Neural progenitor cell (in vitro differentiated cells): Measurements from ENCODE around the gene CACTIN.

ENCODE experiments used
- EZH2 ChIP-seq: fragments of 200-600 bp; sonication (generic); IDR thresholded peaks from 2 replicates; pipeline ENCODE4 v1.6.1; 2017; ENCODE audit warnings: antibody characterized with exemption, mild to moderate bottlenecking, moderate library complexity
- TF ChIP-seq, protein P1 (sequence below): fragments of 200-600 bp; sonication (generic); IDR thresholded peaks from 2 replicates; pipeline ENCODE4 v1.5.1; 2017; ENCODE audit warnings: antibody characterized with exemption, mild to moderate bottlenecking

DNA sequence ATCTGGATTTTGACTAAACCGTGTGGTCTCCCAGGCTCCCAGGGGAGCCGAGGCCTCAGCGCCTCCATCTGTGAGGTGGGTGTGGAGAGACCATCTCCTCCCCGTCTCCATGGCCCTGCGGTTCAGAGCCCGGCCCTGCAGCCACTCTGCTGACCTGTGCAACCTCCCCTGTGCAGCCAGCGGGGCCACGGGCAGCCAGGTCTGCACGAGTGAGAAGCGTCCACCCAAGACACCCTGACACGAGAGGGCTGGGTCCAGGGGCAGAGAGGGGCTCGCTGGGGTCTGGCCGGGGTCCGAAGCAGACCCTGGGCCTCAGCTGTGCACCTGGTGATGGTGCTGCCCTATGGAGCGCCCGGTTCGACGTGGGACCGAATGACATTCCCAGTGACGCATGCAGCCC, 10.4 kb upstream of the CACTIN start:
- TF ChIP-seq, protein P1, sequence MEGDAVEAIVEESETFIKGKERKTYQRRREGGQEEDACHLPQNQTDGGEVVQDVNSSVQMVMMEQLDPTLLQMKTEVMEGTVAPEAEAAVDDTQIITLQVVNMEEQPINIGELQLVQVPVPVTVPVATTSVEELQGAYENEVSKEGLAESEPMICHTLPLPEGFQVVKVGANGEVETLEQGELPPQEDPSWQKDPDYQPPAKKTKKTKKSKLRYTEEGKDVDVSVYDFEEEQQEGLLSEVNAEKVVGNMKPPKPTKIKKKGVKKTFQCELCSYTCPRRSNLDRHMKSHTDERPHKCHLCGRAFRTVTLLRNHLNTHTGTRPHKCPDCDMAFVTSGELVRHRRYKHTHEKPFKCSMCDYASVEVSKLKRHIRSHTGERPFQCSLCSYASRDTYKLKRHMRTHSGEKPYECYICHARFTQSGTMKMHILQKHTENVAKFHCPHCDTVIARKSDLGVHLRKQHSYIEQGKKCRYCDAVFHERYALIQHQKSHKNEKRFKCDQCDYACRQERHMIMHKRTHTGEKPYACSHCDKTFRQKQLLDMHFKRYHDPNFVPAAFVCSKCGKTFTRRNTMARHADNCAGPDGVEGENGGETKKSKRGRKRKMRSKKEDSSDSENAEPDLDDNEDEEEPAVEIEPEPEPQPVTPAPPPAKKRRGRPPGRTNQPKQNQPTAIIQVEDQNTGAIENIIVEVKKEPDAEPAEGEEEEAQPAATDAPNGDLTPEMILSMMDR = no peak
- no peak for TF ChIP-seq EZH2
